Posterior cingulate gyrus (tissue), 11 donors: ENCODE data around the gene PELI1.

Experiments
- DNase-seq, 10 donors: peaks; one replicate each; pipeline versions ENCODE4 v3.0.0 to v3.0.0-alpha.2; 2020 to 2021; ENCODE audit warnings: mixed read lengths in 3 of 10
- intact Hi-C: fragments of 100-400 bp; cut with DNase I; formaldehyde crosslinking; loops from one replicate; pipeline ENCODE4 v1.15.1; 2023

Gene PELI1

DNA sequence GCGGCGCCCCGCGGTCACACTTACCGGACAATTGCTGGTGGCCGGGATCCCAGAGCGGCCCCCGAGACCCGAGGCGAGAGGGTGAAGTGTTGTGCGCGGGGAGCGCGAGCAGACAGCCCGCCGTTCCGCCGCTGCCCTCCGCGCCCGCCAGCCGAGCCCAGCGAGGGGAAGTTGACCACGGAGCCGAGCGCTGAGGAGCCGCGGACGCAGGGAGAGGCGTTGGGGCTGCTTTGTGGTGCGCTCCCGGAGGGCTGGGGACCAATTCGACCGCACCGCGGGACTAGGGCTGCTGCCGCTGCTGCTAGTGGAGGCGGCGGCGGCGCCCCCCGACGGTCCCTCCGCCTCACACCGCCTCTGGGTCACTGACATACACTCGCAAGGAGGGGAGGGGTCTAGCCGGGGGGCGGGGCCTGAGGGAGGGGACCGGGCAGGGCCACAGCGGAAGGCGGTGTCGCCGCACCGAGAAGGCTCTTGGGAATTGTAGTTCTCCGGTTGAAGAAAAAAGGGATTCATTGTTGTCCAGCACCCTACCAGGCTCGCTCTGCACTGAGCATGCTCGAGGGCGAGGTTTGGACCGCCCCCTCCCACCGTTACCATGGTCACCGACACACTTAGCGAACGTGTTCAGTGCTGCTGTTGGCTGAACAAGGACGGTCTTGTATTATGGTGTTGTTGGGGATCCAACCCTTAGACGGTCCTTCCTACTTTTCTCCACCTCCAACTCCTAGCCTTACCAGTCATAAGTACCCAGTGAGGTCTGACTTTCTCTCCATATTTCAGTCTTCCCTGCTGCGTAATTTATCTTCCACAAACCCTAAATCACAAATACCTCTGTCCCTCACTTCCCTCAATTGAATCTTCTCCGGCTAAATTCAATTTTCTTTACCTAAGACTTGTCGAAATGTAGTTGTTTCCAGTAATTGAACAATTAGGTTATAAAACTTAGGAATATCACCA is at the start of gene PELI1:
Gene PELI1 (minus strand): TSS at position 364 of the 957 bp plus-strand sequence. CDS start 36,110 bp downstream, outside the sequence.
- peak; percentile 94 to 100 (median 98) for DNase-seq
- intact Hi-C loops, result loop anchor here (2.0 to 5.0 kb wide), 3 partner anchors 83 to 183 kb away; no protein-coding TSS in a partner anchor

DNA sequence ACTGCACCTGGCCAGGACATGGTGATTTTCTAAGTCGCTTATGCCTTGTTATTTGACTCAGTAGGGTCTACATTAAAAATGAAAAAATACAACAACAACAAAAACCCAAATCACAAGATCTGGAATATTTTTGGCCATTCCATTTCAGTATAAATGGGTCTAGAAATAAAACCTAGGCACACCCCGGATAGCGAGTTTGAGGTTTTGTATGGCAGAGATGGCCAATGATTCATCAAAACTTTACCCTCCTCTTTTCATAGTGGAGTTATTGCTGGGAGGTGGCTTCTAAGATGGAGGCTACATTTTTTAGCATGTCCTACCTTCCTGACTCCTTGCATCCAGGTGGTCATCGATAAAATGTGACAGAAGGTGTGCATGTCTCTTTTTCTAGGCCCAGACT is 49.3 kb upstream of the PELI1 start:
- intact Hi-C loops, result no loop called here
- DNase-seq, result no peak

GRCh38 chr2:64192664-64193105 is 48.5 kb upstream of the PELI1 start:
- no peak for DNase-seq
- intact Hi-C loops, result no loop called here

GRCh38 chr2:64192125-64192479 is 47.9 kb upstream of the PELI1 start:
- intact Hi-C loops, result no loop called here
- DNase-seq, result peak in 1 of 10 donors; percentile 53

- DNase-seq, result no peak
- intact Hi-C loops, result no loop called here
Observed at GRCh38 chr2:64189586-64189985, 45.4 kb upstream of the PELI1 start.

- intact Hi-C loops, result no loop called here
- peak in 1 of 10 donors; percentile 58 for DNase-seq
Observed at GRCh38 chr2:64189167-64189566, 44.9 kb upstream of the PELI1 start.

DNA sequence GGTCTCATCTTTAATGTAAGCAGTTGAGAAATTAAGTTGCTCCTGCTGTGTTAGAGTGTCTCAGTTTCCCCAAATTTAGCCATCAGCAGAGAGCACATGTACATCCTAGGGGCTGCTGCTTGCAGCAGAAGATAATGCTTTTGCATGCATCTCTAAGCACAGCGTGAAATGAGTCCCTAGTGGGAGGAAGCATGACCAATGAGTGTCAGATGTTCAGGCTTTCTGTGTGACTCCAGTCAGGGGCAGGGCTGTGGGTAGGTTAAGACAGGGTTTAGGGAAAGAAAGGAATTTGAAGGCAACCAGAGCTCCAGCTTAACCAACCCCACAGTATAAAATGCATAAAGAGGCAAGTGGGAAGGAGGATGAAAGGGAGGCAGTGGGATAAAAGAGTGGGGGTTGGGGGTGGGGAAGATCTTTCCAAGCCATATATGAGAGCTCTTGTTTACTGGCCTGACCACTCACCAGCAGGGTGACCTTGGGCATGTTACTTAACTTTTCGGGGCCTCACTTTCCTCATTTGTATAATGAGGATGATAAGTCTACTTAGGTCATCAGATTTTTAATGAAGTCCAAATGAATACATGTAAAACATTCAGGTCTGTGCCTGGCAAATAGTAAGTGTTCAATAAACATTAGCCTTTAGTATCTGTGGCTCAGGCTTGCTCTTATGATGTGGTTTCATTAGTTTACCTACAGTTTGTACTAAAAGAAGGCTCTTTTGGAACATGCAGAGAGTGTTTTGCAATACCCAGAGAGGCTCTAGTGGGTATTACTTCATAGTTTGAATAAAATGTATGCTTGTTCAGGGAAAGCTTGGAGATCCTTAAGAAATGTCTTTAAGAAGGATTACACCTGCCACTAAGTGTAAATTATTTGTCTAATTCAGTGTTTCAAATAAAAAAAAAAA is 42.7 kb upstream of the PELI1 start:
- intact Hi-C loops, result no loop called here
- DNase-seq, result no peak

DNA sequence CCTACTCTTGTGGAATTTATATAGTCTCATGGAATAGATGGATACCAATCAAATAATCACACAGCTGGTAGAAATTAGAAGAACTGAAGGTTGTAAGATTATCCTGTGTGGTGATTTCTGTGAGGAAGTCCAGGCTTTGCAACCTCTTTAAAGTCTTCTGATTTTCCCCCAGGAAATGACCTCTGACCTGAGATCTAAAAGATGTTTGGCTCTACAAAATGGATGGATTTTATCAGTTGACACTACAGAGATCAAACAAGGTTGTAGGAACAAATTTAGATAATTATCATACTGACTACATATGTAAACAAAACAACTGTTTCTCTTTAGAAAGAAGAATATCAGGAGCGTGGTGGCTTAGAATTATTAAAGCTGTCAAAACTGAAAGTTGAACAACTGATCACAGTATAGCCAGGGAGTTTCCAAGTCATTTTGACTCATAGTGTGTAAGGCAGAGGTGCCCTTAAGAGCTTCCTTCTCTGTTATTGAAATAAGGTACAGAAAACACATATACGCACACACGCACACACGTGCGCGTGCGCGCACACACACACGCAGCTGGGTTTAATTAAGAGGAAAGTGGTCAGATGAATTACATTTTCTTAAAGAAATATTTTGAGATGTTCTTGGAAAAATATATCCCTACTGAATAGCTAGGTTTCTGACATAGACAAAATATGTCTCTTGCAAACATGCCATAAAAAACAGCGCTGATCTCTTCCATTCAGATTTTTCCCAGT is 35.5 kb upstream of the PELI1 start:
- intact Hi-C loops, result no loop called here
- DNase-seq, result no peak

DNA sequence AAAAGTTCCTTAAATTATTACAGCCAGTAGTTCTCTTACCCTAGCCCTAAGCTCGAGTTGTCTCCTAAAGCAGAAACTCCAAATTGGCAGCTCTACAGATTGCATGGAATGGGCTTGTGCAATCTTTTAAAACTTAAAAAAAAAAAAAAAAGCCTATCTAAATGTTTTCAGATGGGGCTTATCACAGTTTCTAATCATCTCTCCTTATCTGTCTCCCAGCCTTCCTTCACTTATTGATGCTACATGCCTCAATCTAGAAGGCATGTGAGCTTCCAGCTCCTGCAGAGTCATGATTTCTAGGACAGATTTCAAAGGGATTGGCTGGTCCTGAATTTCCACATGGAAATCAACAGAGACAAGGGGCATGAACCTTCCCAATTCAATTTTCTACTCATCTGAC is 33.1 kb upstream of the PELI1 start:
- intact Hi-C loops, result no loop called here
- no peak for DNase-seq

GRCh38 chr2:64175419-64176197 is 31.4 kb upstream of the PELI1 start:
- intact Hi-C loops, result no loop called here
- DNase-seq, result no peak

GRCh38 chr2:64173156-64174135 is 29.2 kb upstream of the PELI1 start:
- no peak for DNase-seq
- intact Hi-C loops, result no loop called here

DNA sequence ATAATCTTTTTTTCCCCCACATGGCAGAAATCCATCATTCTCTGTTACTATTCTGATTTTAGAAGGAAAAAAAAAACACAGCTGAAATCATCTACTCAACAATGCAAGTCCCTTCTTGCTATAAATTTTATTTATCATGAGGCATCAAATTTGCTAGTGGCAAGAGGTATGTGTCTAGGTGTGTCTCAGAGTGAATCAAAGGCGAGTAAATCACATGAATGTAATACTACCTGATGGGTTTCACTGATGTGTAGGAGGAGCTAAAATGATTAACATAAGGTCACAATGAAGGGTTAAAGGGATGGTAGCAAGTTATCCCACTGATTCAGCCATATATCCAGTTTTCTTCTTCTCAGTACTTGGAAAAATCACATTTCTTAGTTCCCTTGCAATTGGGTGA is 24.5 kb upstream of the PELI1 start:
- no peak for DNase-seq
- intact Hi-C loops, result no loop called here

DNA sequence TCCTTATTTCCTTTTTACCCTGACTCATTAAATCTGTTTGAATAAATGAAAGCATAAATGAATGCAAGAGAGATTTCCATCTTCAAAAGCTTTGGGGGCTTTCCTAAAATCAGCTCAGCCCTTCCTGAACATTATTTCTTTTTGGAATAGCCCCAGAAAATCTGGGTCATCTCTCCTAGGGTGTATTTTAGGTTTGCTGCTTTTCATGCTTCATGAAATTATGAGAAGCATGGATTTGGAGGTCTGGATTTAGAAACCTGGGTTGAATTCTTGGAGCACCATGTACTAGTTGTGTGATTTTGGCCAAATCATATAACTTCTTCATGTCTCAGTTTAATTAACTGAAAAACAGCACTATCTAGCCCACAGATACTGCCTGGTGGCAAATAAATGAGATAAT is 24.0 kb upstream of the PELI1 start:
- no peak for DNase-seq
- intact Hi-C loops, result no loop called here

GRCh38 chr2:64166637-64167420 is 22.6 kb upstream of the PELI1 start:
- intact Hi-C loops, result no loop called here
- no peak for DNase-seq

- intact Hi-C loops, result no loop called here
- no peak for DNase-seq
Observed at GRCh38 chr2:64166212-64166611, 22.0 kb upstream of the PELI1 start.

GRCh38 chr2:64165706-64166105 is 21.5 kb upstream of the PELI1 start:
- intact Hi-C loops, result no loop called here
- DNase-seq, result no peak

- intact Hi-C loops, result no loop called here
Observed at GRCh38 chr2:64164629-64165028, 20.4 kb upstream of the PELI1 start.

GRCh38 chr2:64162516-64162915 is 18.3 kb upstream of the PELI1 start:
- DNase-seq, result no peak
- intact Hi-C loops, result no loop called here

More at GRCh38 chr2:64164629-64165028, 20.4 kb upstream of the PELI1 start:
- no peak for DNase-seq
